CD14-positive monocyte (primary cell): Measurements from ENCODE around the gene ITSN1. TPM values are rescaled to one million over a fixed set of nuclear protein-coding genes. Genes with fewer than 3 reads are reported as not detected.
"Not testable (repeated sequence)": the region's sequence is repeated elsewhere in the genome, so short reads cannot be mapped to it uniquely, and the experiment has no call there.

ENCODE experiments used
- DNase-seq, 3 donors: peaks; one replicate each; pipeline ENCODE4 v3.0.0-alpha.2; 2011 to 2022
- H2AFZ ChIP-seq: 2 replicates; pipeline ENCODE4 v1.6.0; 2012; ENCODE audit warnings: mild to moderate bottlenecking, low read depth, low read length, inconsistent platforms; ENCODE audit not compliant: insufficient read depth, poor library complexity, severe bottlenecking
- H3K27ac ChIP-seq, 2 donors: 1 replicate in 1 of 2; 2 replicates in 1 of 2; pipeline ENCODE4 v1.5.1; 2012 to 2013; ENCODE audit warnings: low read length in 2 of 2, control low read depth in 1 of 2, inconsistent platforms in 1 of 2, low read depth in 1 of 2, mild to moderate bottlenecking in 1 of 2
- H3K27me3 ChIP-seq, 2 donors: one replicate each; pipeline versions ENCODE4 v1.6.0 to v1.6.1; 2011 to 2013; ENCODE audit warnings: low read length in 2 of 2; ENCODE audit not compliant: control insufficient read depth in 2 of 2, insufficient read depth in 2 of 2
- H3K36me3 ChIP-seq, 2 donors: replicated peaks in 1 of 2; 1 replicate in 1 of 2; 2 replicates in 1 of 2; pipeline versions ENCODE4 v1.5.1 to v1.6.1; 2012 to 2013; ENCODE audit warnings: low read length in 2 of 2, control low read depth in 1 of 2, inconsistent platforms in 1 of 2, mild to moderate bottlenecking in 1 of 2; ENCODE audit not compliant: insufficient read depth in 2 of 2, control insufficient read depth in 1 of 2
- H3K4me1 ChIP-seq, 2 donors: 1 replicate in 1 of 2; 2 replicates in 1 of 2; pipeline versions ENCODE4 v1.5.1 to v1.6.1; 2012 to 2013; ENCODE audit warnings: low read length in 2 of 2, control low read depth in 1 of 2, inconsistent platforms in 1 of 2, mild to moderate bottlenecking in 1 of 2, moderate library complexity in 1 of 2; ENCODE audit not compliant: insufficient read depth in 2 of 2, control insufficient read depth in 1 of 2
- H3K4me2 ChIP-seq: replicated peaks from 2 replicates; pipeline ENCODE3; 2012; ENCODE audit warnings: low read length, moderate library complexity, mild to moderate bottlenecking; ENCODE audit not compliant: poor library complexity, severe bottlenecking; ENCODE audit errors: extremely low read depth
- H3K4me3 ChIP-seq, 3 experiments: fragments of 200-600 bp in 1 of 3; sonication (generic) in 1 of 3; replicated peaks in 1 of 3; 1 replicate in 2 of 3; 2 replicates in 1 of 3; pipeline ENCODE4 v1.5.1; 2011 to 2013; ENCODE audit warnings: low read length in 3 of 3, mild to moderate bottlenecking in 3 of 3, control low read depth in 2 of 3, low read depth in 2 of 3, inconsistent platforms in 1 of 3, moderate library complexity in 1 of 3
- H3K79me2 ChIP-seq: 2 replicates; pipeline ENCODE4 v1.6.0; 2012; ENCODE audit warnings: mild to moderate bottlenecking, control low read depth, inconsistent platforms, low read length, moderate library complexity; ENCODE audit not compliant: insufficient read depth
- H3K9ac ChIP-seq: 2 replicates; pipeline ENCODE4 v1.6.0; 2017; ENCODE audit warnings: low read length, mild to moderate bottlenecking; ENCODE audit not compliant: insufficient read depth, poor library complexity, severe bottlenecking
- H3K9me3 ChIP-seq, 2 donors: replicated peaks in 1 of 2; 1 replicate in 1 of 2; 2 replicates in 1 of 2; pipeline versions ENCODE4 v1.5.1 to v1.6.1; 2012 to 2013; ENCODE audit warnings: low read length in 2 of 2, control low read depth in 1 of 2; ENCODE audit not compliant: control insufficient read depth in 1 of 2, insufficient read depth in 1 of 2
- H4K20me1 ChIP-seq: 2 replicates; pipeline ENCODE4 v1.6.0; 2012; ENCODE audit warnings: mild to moderate bottlenecking, low read length, control low read depth, moderate library complexity; ENCODE audit not compliant: insufficient read depth
- H3K27ac Mint-ChIP-seq, 7 donors: one replicate each; pipeline ENCODE4 v1.8.0; 2020; ENCODE audit warnings: mild to moderate bottlenecking in 7 of 7, mixed read lengths in 7 of 7, moderate library complexity in 6 of 7, inconsistent platforms in 2 of 7
- H3K27me3 Mint-ChIP-seq, 3 donors: one replicate each; pipeline ENCODE4 v1.8.0; 2021 to 2022; ENCODE audit warnings: low read depth in 3 of 3, mild to moderate bottlenecking in 3 of 3, mixed read lengths in 3 of 3, moderate library complexity in 3 of 3, inconsistent platforms in 1 of 3
- H3K36me3 Mint-ChIP-seq, 2 donors: one replicate each; pipeline ENCODE4 v1.8.0; 2020; ENCODE audit warnings: mixed read lengths in 2 of 2, inconsistent platforms in 1 of 2, mild to moderate bottlenecking in 1 of 2
- H3K4me1 Mint-ChIP-seq: one replicate; pipeline ENCODE4 v1.8.0; 2020; ENCODE audit warnings: mild to moderate bottlenecking, mixed read lengths
- H3K4me3 Mint-ChIP-seq, 2 donors: one replicate each; pipeline ENCODE4 v1.8.0; 2020; ENCODE audit warnings: mild to moderate bottlenecking in 2 of 2, mixed read lengths in 2 of 2, moderate library complexity in 1 of 2
- H3K9me3 Mint-ChIP-seq, 7 donors: one replicate each; pipeline ENCODE4 v1.8.0; 2020 to 2022; ENCODE audit warnings: mixed read lengths in 7 of 7, mild to moderate bottlenecking in 6 of 7, moderate library complexity in 6 of 7, inconsistent platforms in 2 of 7
- WGBS: methylation state at CpG from one replicate; pipeline ENCODE4 v1.1.5; 2013; ENCODE audit warnings: missing lambda C conversion rate; ENCODE audit not compliant: insufficient coverage; 5-methylcytosine and 5-hydroxymethylcytosine counted together
- intact Hi-C, 2 donors: fragments of 100-400 bp; cut with micrococcal nuclease; formaldehyde crosslinking; loops; one replicate each; pipeline versions ENCODE4 v1.15.0 to v1.15.1; 2023
- polyA plus RNA-seq, 3 donors: library from polyadenylated mRNA; depleted of rRNA in 1 of 3; unstranded in 2 of 3; stranded (reverse) in 1 of 3; fragments of 300-500 nt in 2 of 3; fragments of >200 nt in 1 of 3; fragmentation: Illumina TruSeq in 2 of 3; gene quantifications; 1 replicate in 2 of 3; 2 replicates in 1 of 3; pipeline ENCODE4 v1.2.3, GENCODE V29; 2012 to 2021
- TF ChIP-seq, protein P1 (sequence below): fragments of 200-600 bp; IDR thresholded peaks from one replicate; pipeline ENCODE4 v1.8.0; 2022; ENCODE audit warnings: antibody characterized with exemption, mild to moderate bottlenecking

ITSN1 gene
- polyA plus RNA-seq, 3 donors = 4.7 to 10.3 (median 5.1) TPM

DNA sequence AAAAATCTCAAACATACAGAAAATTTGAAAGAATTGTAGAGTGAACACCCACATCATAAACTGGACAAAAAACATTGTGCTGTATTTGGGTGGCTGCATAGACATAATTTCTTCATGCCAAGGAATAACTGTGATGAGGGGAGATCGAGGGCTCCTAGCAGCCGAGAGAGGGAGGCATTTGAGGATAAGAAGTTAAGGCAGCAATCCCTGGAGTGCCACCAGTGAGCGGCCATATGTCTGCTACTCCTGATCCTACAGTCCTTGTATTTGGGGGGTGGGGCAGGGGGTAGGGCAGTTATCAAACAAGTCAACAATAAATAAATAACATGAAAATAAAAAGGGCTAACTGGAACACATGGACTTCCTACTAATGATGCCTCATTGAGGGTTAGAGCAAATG is 218.8 kb downstream of the ITSN1 start:
- WGBS = 93% methylated on average over 2 of the region's 3 CpGs
- Mint-ChIP-seq H3K4me1 (peaks cover 2% of the 10 kb centered on the region), H3K9me3 (no peaks in the 10 kb centered on the region), H3K27ac (no peak overlapping the region), H3K4me3 (no peak overlapping the region), H3K36me3 (no peaks in the 10 kb centered on the region), H3K27me3 (peaks cover 0 to 2% (median 0%) of the 10 kb centered on the region in 3 donors)
- DNase-seq = no peak
- no peaks in the 10 kb centered on the region for H4K20me1 ChIP-seq
- H3K4me2 ChIP-seq = no peak overlapping the region
- no peak overlapping the region for H3K9ac ChIP-seq
- no peaks in the 10 kb centered on the region for H3K4me1 ChIP-seq
- no peak overlapping the region for H2AFZ ChIP-seq
- H3K79me2 ChIP-seq = no peaks in the 10 kb centered on the region
- no peak overlapping the region for H3K27ac ChIP-seq
- no peaks in the 10 kb centered on the region for H3K36me3 ChIP-seq
- H3K4me3 ChIP-seq = no peak overlapping the region
- no peaks in the 10 kb centered on the region for H3K9me3 ChIP-seq
- H3K27me3 ChIP-seq = no peaks in the 10 kb centered on the region
- TF ChIP-seq, protein P1, sequence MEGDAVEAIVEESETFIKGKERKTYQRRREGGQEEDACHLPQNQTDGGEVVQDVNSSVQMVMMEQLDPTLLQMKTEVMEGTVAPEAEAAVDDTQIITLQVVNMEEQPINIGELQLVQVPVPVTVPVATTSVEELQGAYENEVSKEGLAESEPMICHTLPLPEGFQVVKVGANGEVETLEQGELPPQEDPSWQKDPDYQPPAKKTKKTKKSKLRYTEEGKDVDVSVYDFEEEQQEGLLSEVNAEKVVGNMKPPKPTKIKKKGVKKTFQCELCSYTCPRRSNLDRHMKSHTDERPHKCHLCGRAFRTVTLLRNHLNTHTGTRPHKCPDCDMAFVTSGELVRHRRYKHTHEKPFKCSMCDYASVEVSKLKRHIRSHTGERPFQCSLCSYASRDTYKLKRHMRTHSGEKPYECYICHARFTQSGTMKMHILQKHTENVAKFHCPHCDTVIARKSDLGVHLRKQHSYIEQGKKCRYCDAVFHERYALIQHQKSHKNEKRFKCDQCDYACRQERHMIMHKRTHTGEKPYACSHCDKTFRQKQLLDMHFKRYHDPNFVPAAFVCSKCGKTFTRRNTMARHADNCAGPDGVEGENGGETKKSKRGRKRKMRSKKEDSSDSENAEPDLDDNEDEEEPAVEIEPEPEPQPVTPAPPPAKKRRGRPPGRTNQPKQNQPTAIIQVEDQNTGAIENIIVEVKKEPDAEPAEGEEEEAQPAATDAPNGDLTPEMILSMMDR = no peak
- intact Hi-C loops = no loop called here

DNA sequence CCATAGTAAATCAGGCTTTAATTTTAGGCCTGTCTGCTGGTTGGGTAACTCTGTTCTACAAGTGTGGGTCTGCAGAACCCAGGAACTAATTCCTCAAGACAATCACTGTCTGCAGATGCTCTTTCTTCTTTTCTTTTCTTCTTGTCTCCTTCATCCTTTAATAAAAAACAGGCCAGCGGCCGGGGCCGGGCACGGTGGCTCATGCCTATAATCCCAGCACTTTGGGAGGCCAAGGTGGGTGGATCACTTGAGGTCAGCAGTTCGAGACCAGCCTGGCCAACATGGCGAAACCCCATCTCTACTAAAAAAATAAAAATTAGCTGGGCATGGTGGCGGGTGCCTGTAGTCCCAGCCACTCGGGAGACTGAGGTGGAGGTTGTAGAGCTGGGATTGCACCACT is 220.9 kb downstream of the ITSN1 start:
- H3K4me3 ChIP-seq, H3K9ac ChIP-seq, H3K9me3 Mint-ChIP-seq, H3K4me1 ChIP-seq, H3K27me3 ChIP-seq, H4K20me1 ChIP-seq, H3K9me3 ChIP-seq, H3K27me3 Mint-ChIP-seq, H3K4me2 ChIP-seq, intact Hi-C loops, H3K4me1 Mint-ChIP-seq, DNase-seq, H3K36me3 Mint-ChIP-seq, H3K36me3 ChIP-seq, H2AFZ ChIP-seq, H3K27ac Mint-ChIP-seq, H3K27ac ChIP-seq, H3K4me3 Mint-ChIP-seq, H3K79me2 ChIP-seq: not testable (repeated sequence)
- 80% methylated on average over 1 of the region's 8 CpGs for WGBS
